Keratinocyte (primary cell): ENCODE data around the gene DPH7. TPM values are rescaled to one million over a fixed set of nuclear protein-coding genes. Genes with fewer than 3 reads are reported as not detected.
"Not testable (repeated sequence)": the region's sequence is repeated elsewhere in the genome, so short reads cannot be mapped to it uniquely, and the experiment has no call there.

Experiments
- DNase-seq: peaks from one replicate; pipeline ENCODE4 v3.0.0-alpha.2; 2011; ENCODE audit warnings: low read depth, missing footprints, low spot score
- FAIRE-seq: peaks from 2 replicates; lab custom pipeline; 2011; peaks lifted over from hg19 to GRCh38; lab: Jason Lieb, UNC
- H2AFZ ChIP-seq: 2 replicates; pipeline ENCODE4 v1.6.0; 2012; ENCODE audit warnings: low read length, control low read depth, inconsistent platforms; ENCODE audit not compliant: control insufficient read depth
- H3K27ac ChIP-seq: 2 replicates; pipeline ENCODE4 v1.5.1; 2011; ENCODE audit warnings: low read length; ENCODE audit not compliant: control insufficient read depth, insufficient read depth
- H3K27me3 ChIP-seq: 3 replicates; pipeline ENCODE4 v1.6.0; 2011; ENCODE audit warnings: low read length; ENCODE audit not compliant: control insufficient read depth, insufficient read depth; ENCODE audit errors: extremely low read depth
- H3K36me3 ChIP-seq, 2 experiments: 2 replicates in 1 of 2; 3 replicates in 1 of 2; pipeline ENCODE4 v1.5.1; 2011; ENCODE audit warnings: low read length in 2 of 2, mild to moderate bottlenecking in 1 of 2; ENCODE audit not compliant: control insufficient read depth in 2 of 2, insufficient read depth in 2 of 2; ENCODE audit errors: extremely low read depth in 1 of 2
- H3K4me1 ChIP-seq: 3 replicates; pipeline ENCODE4 v1.5.1; 2011; ENCODE audit warnings: low read length; ENCODE audit not compliant: control insufficient read depth, insufficient read depth; ENCODE audit errors: extremely low read depth
- H3K4me2 ChIP-seq: 3 replicates; pipeline ENCODE4 v1.6.0; 2011; ENCODE audit warnings: low read depth, low read length; ENCODE audit not compliant: control insufficient read depth, insufficient read depth; ENCODE audit errors: extremely low read depth
- H3K4me3 ChIP-seq, 3 experiments: fragments of 200-600 bp in 1 of 3; sonication (generic) in 1 of 3; 2 replicates in 2 of 3; 3 replicates in 1 of 3; pipeline ENCODE4 v1.5.1; 2011 to 2016; ENCODE audit warnings: low read length in 3 of 3, mild to moderate bottlenecking in 3 of 3, control low read depth in 2 of 3, inconsistent platforms in 1 of 3, low read depth in 1 of 3, mixed read lengths in 1 of 3, mixed run types in 1 of 3, moderate library complexity in 1 of 3; ENCODE audit not compliant: control insufficient read depth in 2 of 3, insufficient read depth in 2 of 3; ENCODE audit errors: extremely low read depth in 1 of 3
- H3K79me2 ChIP-seq: 2 replicates; pipeline ENCODE4 v1.6.0; 2012; ENCODE audit warnings: low read length; ENCODE audit not compliant: control insufficient read depth, insufficient read depth
- H3K9ac ChIP-seq: 3 replicates; pipeline ENCODE4 v1.6.0; 2011; ENCODE audit warnings: low read length; ENCODE audit not compliant: control insufficient read depth, insufficient read depth; ENCODE audit errors: extremely low read depth
- H3K9me1 ChIP-seq: 3 replicates; pipeline ENCODE4 v1.6.0; 2011; ENCODE audit warnings: low read length; ENCODE audit not compliant: control insufficient read depth, insufficient read depth; ENCODE audit errors: extremely low read depth
- H3K9me3 ChIP-seq: 2 replicates; pipeline ENCODE4 v1.5.1; 2012; ENCODE audit warnings: low read depth, low read length; ENCODE audit not compliant: control insufficient read depth
- H4K20me1 ChIP-seq: 3 replicates; pipeline ENCODE4 v1.6.0; 2011; ENCODE audit warnings: low read length; ENCODE audit not compliant: control insufficient read depth, insufficient read depth; ENCODE audit errors: extremely low read depth
- CTCF ChIP-seq, 3 experiments: IDR thresholded peaks in 1 of 3; conservative IDR thresholded peaks in 1 of 3; optimal IDR thresholded peaks in 1 of 3; 2 replicates in 2 of 3; 3 replicates in 1 of 3; pipeline versions ENCODE3 to v1.5.1; 2011; ENCODE audit warnings: low read length in 3 of 3, mild to moderate bottlenecking in 3 of 3, moderate library complexity in 2 of 3, control low read depth in 1 of 3, inconsistent platforms in 1 of 3; ENCODE audit not compliant: insufficient read depth in 2 of 3; ENCODE audit errors: extremely low read depth in 1 of 3
- EZH2 ChIP-seq: IDR thresholded peaks from one replicate; pipeline ENCODE4 v1.6.1; 2012; ENCODE audit warnings: inconsistent platforms, mild to moderate bottlenecking, low read length, moderate library complexity
- dilution Hi-C: fragments of 300-500 bp; cut with MboI; formaldehyde crosslinking; loops from one replicate; pipeline ENCODE4 v1.7.0; 2020; ENCODE audit warnings: low sequenced_read_pairs; ENCODE audit not compliant: extremely low pct_ligation_motif_present
- polyA plus RNA-seq, 5 experiments: library from polyadenylated mRNA; depleted of rRNA in 3 of 5; stranded (reverse) in 3 of 5; stranded (forward) in 1 of 5; unstranded in 1 of 5; fragments of >200 nt; gene quantifications; 1 replicate in 1 of 5; 2 replicates in 3 of 5; 3 replicates in 1 of 5; pipeline versions ENCODE4 v1.2.1 to v1.2.3, GENCODE V29; 2011 to 2012; ENCODE audit warnings: missing spikeins in 2 of 5, low read depth in 1 of 5, low replicate concordance in 1 of 5

The DPH7 gene
- polyA plus RNA-seq, 1 donor (not counting 4 experiments of a cell fraction or from before 2014, with no cell fraction given) = 25.3 TPM

DNA sequence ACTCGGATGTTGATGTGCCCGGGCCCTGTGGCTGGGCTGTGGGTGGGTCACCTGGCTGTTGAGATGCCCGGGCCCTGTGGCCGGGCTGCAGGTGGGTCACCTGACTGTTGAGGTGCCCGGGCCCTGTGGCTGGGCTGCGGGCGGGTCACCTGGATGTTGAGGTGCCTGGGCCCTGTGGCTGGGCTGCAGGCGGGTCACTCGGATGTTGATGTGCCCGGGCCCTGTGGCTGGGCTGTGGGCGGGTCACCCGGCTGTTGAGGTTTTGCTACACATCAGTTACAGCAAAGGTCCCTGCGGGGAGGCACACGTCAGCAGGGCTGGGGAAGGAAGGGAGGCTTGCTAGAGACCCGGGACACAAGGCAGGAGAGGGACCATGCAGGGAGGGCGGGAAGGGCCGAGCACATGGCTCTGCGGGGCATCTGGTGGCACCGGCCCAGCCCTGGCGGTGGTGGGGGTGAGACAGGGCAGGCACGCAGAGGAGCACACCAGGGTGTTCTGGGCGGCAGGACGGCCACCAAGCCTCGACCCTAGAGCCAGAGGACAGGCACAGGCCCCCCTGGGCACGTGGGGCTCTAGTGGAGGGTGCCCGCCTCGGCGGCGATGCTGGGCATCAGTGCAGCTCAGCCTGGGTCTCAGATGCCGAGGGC is 63.9 kb downstream of the DPH7 start:
- Histone ChIP-seq H3K9ac (no peak overlapping the region), H3K9me3 (no peaks in the 10 kb centered on the region), H3K4me1 (no peaks in the 10 kb centered on the region), H3K27ac (no peak overlapping the region), H3K36me3 (no peaks in the 10 kb centered on the region), H2AFZ (no peak overlapping the region), H3K4me3 (no peak overlapping the region), H3K27me3 (no peaks in the 10 kb centered on the region), H4K20me1 (no peaks in the 10 kb centered on the region), H3K79me2 (no peaks in the 10 kb centered on the region), H3K9me1 (peaks cover 2% of the 10 kb centered on the region), H3K4me2 (no peak overlapping the region)
- dilution Hi-C loops = no loop called here
- TF ChIP-seq CTCF (optimal IDR thresholded peaks at IDR 0.05 in 1 of 3, IDR thresholded peaks at IDR 0.05 in 1 of 3, conservative IDR thresholded peaks at IDR 0.05 in 1 of 3; ENCODE audit: extremely low read depth in 1 of 3, insufficient read depth in 2 of 3, low read length in 3 of 3) = no peak
- TF ChIP-seq EZH2 = no peak
- DNase-seq = no peak
- FAIRE-seq = no peak

- H3K27ac ChIP-seq, H3K4me1 ChIP-seq, H3K9me3 ChIP-seq, H3K4me2 ChIP-seq, dilution Hi-C loops, H4K20me1 ChIP-seq, H2AFZ ChIP-seq, H3K4me3 ChIP-seq, H3K36me3 ChIP-seq, FAIRE-seq, H3K9ac ChIP-seq, H3K79me2 ChIP-seq, H3K27me3 ChIP-seq, DNase-seq, H3K9me1 ChIP-seq: not testable (repeated sequence)
Observed at GRCh38 chr9:137513801-137514570, 64.7 kb downstream of the DPH7 start.

- H4K20me1 ChIP-seq, H3K36me3 ChIP-seq, H3K27me3 ChIP-seq, H2AFZ ChIP-seq, H3K79me2 ChIP-seq, dilution Hi-C loops, H3K4me1 ChIP-seq, H3K9me3 ChIP-seq, H3K4me3 ChIP-seq, H3K9me1 ChIP-seq, H3K4me2 ChIP-seq, H3K27ac ChIP-seq, DNase-seq, H3K9ac ChIP-seq, FAIRE-seq: not testable (repeated sequence)
Observed at GRCh38 chr9:137513136-137513535, 65.6 kb downstream of the DPH7 start.
